Psoas muscle (tissue), 8 donors: ENCODE measurements around the gene ARID1A. TPM values are rescaled to one million over a fixed set of nuclear protein-coding genes. Genes with fewer than 3 reads are reported as not detected.

Experiments used
- ATAC-seq, 4 donors: fragments of 200-7000 bp; cut with Tn5 transposase; one replicate each; pipeline ENCODE4 v1.9.1; 2020; ENCODE audit warnings: moderate library complexity in 3 of 4, mild to moderate bottlenecking in 2 of 4
- DNase-seq, 2 donors: peaks; one replicate each; pipeline ENCODE4 v3.0.0-alpha.2; 2020
- H3K27ac ChIP-seq: fragments of 200-600 bp; one replicate; pipeline ENCODE4 v1.8.0; 2022
- H3K27me3 ChIP-seq, 3 donors: fragments of 200-600 bp in 1 of 3; one replicate each; pipeline versions ENCODE4 v1.6.1 to v1.8.0; 2013 to 2022; ENCODE audit warnings: low read length in 2 of 3, mild to moderate bottlenecking in 2 of 3, moderate library complexity in 1 of 3; ENCODE audit not compliant: insufficient read depth in 3 of 3
- H3K36me3 ChIP-seq, 2 donors: fragments of 200-600 bp in 1 of 2; one replicate each; pipeline versions ENCODE4 v1.6.1 to v1.8.0; 2013 to 2022; ENCODE audit warnings: low read depth in 1 of 2, mild to moderate bottlenecking in 1 of 2, moderate library complexity in 1 of 2; ENCODE audit not compliant: insufficient read depth in 1 of 2
- H3K4me1 ChIP-seq: fragments of 200-600 bp; one replicate; pipeline ENCODE4 v1.8.0; 2022
- H3K4me3 ChIP-seq: fragments of 200-600 bp; one replicate; pipeline ENCODE4 v1.8.0; 2022; ENCODE audit warnings: mild to moderate bottlenecking
- H3K9me3 ChIP-seq: fragments of 200-600 bp; one replicate; pipeline ENCODE4 v1.8.0; 2022
- WGBS, 3 donors: extraction: QIAGEN DNeasy Blood & Tissue Kit; methylation state at CpG; one replicate each; pipeline versions ENCODE4 v1.1.6 to v1.1.7; 2013; 5-methylcytosine and 5-hydroxymethylcytosine counted together
- intact Hi-C, 2 donors: fragments of 100-400 bp; cut with DNase I; formaldehyde crosslinking; loops; one replicate each; pipeline versions ENCODE4 v1.11.0 to v1.14.2; 2022
- polyA plus RNA-seq, 3 donors: library from polyadenylated mRNA; stranded (reverse); fragments of 200-250 nt; gene quantifications; one replicate each; pipeline ENCODE4 v1.2.3, GENCODE V29; 2013
- total RNA-seq, 4 donors: library from RNA; stranded (reverse); fragmentation: NEBNext Ultra II Directional in 2 of 4; extraction: Animal tissue kit (Norgen Biotek cat#: 25700) in 2 of 4; gene quantifications; one replicate each; pipeline versions ENCODE4 v1.2.1 to v1.2.4, GENCODE V29; 2021 to 2023
- TF ChIP-seq, protein P1 (sequence below): fragments of 200-600 bp; IDR thresholded peaks from one replicate; pipeline ENCODE4 v1.8.0; 2022; ENCODE audit warnings: antibody characterized with exemption
- donor health status: healthy with polysubstance abuse.
- donor health status: DM: no; HTN: no; CAD: no; lungs with moderate emphysema.
- donor health status: Bipolar disorder and iron deficiency.
- donor health status: healthy.
- donor health status: DM: yes; HTN: yes; CAD: no.
- donor health status: DM: no; HTN: no; CAD: no.
- donor health status: DM: no; HTN: no; CAD: no.
- donor health status: DM: yes; HTN: yes; CAD: no.

Gene ARID1A
- total and polyA plus RNA-seq, 7 donors = 8.8 to 44.4 (median 32.2) TPM

DNA sequence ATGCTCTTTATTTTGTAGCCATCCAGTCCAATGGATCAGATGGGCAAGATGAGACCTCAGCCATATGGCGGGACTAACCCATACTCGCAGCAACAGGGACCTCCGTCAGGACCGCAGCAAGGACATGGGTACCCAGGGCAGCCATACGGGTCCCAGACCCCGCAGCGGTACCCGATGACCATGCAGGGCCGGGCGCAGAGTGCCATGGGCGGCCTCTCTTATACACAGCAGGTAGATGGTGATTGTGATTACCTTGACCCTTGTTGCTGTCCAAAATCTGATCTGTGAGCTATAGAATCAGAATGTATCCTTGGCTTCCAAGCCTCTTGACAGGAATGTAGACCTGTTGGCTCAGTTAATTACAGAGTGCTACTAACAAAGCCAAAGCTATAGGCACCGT lies 33.8 kb downstream of the ARID1A start:
- no peak overlapping the region for H3K27ac ChIP-seq
- WGBS, 3 donors = 94 to 96% (median 95%) methylated on average over 12 of the region's 12 CpGs
- peaks cover 63% of the 10 kb centered on the region for H3K4me1 ChIP-seq
- intact Hi-C loops = no loop called here
- H3K27me3 ChIP-seq = no peaks in the 10 kb centered on the region
- no peaks in the 10 kb centered on the region for H3K9me3 ChIP-seq
- TF ChIP-seq, protein P1, sequence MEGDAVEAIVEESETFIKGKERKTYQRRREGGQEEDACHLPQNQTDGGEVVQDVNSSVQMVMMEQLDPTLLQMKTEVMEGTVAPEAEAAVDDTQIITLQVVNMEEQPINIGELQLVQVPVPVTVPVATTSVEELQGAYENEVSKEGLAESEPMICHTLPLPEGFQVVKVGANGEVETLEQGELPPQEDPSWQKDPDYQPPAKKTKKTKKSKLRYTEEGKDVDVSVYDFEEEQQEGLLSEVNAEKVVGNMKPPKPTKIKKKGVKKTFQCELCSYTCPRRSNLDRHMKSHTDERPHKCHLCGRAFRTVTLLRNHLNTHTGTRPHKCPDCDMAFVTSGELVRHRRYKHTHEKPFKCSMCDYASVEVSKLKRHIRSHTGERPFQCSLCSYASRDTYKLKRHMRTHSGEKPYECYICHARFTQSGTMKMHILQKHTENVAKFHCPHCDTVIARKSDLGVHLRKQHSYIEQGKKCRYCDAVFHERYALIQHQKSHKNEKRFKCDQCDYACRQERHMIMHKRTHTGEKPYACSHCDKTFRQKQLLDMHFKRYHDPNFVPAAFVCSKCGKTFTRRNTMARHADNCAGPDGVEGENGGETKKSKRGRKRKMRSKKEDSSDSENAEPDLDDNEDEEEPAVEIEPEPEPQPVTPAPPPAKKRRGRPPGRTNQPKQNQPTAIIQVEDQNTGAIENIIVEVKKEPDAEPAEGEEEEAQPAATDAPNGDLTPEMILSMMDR = no peak
- H3K4me3 ChIP-seq = no peak overlapping the region
- no peak for ATAC-seq
- H3K36me3 ChIP-seq = peaks cover 7 to 53% of the 10 kb centered on the region in 2 donors
- DNase-seq = no peak

DNA sequence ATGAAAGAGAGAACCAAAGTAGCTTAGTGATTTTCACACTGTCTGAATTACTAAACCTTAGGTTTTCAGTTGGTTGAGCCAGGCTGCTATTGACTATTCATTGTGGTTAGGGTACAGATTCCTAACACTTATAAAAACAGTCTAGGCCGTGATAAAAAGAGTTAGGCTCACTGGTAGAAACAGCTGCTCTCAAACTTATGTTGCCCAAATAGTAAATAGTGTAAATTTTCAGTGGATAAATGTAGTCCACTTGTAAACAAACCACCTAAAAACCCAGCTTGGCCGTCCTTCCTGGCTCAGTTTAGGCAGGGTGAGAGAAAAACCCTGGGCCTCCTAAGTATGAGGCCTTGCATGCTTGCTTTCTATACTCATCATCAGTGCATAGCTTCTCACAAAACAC lies 34.9 kb downstream of the ARID1A start:
- 74 to 90% (median 75%) methylated on average over 2 of the region's 2 CpGs for WGBS, 3 donors
- DNase-seq (no peak), ATAC-seq (no peak)
- intact Hi-C loops = no loop called here
- no peak overlapping the region for H3K27ac ChIP-seq
- peaks cover 7 to 63% of the 10 kb centered on the region in 2 donors for H3K36me3 ChIP-seq
- H3K9me3 ChIP-seq = no peaks in the 10 kb centered on the region
- TF ChIP-seq, protein P1 = no peak
- peaks cover 55% of the 10 kb centered on the region for H3K4me1 ChIP-seq
- H3K27me3 ChIP-seq = no peaks in the 10 kb centered on the region
- H3K4me3 ChIP-seq = no peak overlapping the region

DNA sequence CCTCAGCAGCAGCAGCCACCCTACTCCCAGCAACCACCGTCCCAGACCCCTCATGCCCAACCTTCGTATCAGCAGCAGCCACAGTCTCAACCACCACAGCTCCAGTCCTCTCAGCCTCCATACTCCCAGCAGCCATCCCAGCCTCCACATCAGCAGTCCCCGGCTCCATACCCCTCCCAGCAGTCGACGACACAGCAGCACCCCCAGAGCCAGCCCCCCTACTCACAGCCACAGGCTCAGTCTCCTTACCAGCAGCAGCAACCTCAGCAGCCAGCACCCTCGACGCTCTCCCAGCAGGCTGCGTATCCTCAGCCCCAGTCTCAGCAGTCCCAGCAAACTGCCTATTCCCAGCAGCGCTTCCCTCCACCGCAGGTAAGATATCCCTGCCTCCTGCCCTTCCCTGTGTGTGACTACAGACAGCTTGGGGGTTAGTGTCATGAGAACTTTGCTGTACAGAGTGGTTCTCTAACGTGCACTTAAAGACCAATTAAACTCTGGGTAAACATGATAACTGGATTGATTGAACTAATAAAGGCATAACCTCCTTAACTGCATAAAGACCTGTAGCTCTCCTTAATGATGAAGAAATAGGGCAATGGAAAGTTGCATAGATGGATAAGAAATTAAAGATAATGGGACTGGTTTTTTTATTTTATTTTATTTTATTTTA lies 35.6 kb downstream of the ARID1A start:
- Histone ChIP-seq H3K36me3 (peaks cover 7 to 70% of the 10 kb centered on the region in 2 donors), H3K4me1 (peaks cover 48% of the 10 kb centered on the region), H3K4me3 (no peak overlapping the region), H3K27ac (no peak overlapping the region), H3K9me3 (no peaks in the 10 kb centered on the region), H3K27me3 (no peaks in the 10 kb centered on the region)
- ATAC-seq = no peak
- TF ChIP-seq, protein P1 = no peak
- no peak for DNase-seq
- WGBS, 3 donors = 88% methylated on average over 11 of the region's 11 CpGs
- intact Hi-C loops = no loop called here

DNA sequence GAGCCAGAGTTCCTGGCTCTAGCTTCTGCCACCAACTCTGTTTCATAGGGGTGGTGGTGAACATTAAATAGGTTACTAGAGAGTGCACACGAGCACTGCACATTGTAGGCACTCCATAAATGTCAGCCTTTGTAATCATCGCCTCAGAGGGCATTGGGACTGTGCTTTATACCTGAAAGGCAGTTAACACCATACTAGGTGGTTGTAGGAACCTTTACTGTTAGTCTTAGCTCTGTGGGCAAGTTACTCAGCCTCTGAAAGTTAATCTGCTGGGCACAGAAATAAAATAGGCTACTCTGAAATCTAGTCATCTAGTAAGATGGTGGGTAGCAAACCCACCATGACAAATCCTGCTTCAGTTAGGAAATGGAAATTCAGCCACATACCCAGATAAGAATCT lies 37.6 kb downstream of the ARID1A start:
- H3K4me1 ChIP-seq = peaks cover 28% of the 10 kb centered on the region

More for the DNA sequence above, 37.6 kb downstream of the ARID1A start:
- TF ChIP-seq, protein P1 = no peak
- intact Hi-C loops = no loop called here
- no peaks in the 10 kb centered on the region for H3K9me3 ChIP-seq
- peaks cover 10 to 90% of the 10 kb centered on the region in 2 donors for H3K36me3 ChIP-seq
- no peak for ATAC-seq
- 77 to 92% (median 84%) methylated on average over 2 of the region's 2 CpGs for WGBS, 3 donors
- no peak for DNase-seq
- H3K27me3 ChIP-seq = no peaks in the 10 kb centered on the region
- H3K4me3 ChIP-seq = no peak overlapping the region
- H3K27ac ChIP-seq = no peak overlapping the region
